22Rv1 (cell line): ENCODE data around the gene RPN2.

Experiments used
- H3K27ac ChIP-seq: fragments of 450-650 bp; 2 replicates; pipeline ENCODE4 v1.5.1; 2017
- CTCF ChIP-seq: fragments of 450-650 bp; IDR thresholded peaks from 2 replicates; pipeline ENCODE4 v1.5.1; 2017; ENCODE audit warnings: mild to moderate bottlenecking
- ZFX ChIP-seq: fragments of 450-650 bp; IDR thresholded peaks from 2 replicates; pipeline ENCODE4 v1.6.1; 2017; ENCODE audit warnings: antibody characterized with exemption, borderline replicate concordance

RPN2 gene

GRCh38 chr20:37188787-37189186, 9.7 kb downstream of the RPN2 start:
- no peak overlapping the region for H3K27ac ChIP-seq
- TF ChIP-seq ZFX = no peak
- TF ChIP-seq CTCF = no peak

- no peak overlapping the region for H3K27ac ChIP-seq
- TF ChIP-seq CTCF = no peak
- TF ChIP-seq ZFX = no peak
Measured at GRCh38 chr20:37189416-37190016, 10.4 kb downstream of the RPN2 start.

- no peak overlapping the region for H3K27ac ChIP-seq
- TF ChIP-seq CTCF = no peak
- TF ChIP-seq ZFX = no peak
Measured at GRCh38 chr20:37190354-37191112, 11.4 kb downstream of the RPN2 start.

- H3K27ac ChIP-seq = 0 out of 2 replicates have a peak overlapping the region, but pooled peaks have one; percentile 26
- TF ChIP-seq CTCF (peak; percentile 96), ZFX (no peak)
Measured at GRCh38 chr20:37192137-37192854, 13.2 kb downstream of the RPN2 start.

GRCh38 chr20:37193226-37193625, 14.1 kb downstream of the RPN2 start:
- no peak for TF ChIP-seq CTCF
- no peak for TF ChIP-seq ZFX

GRCh38 chr20:37193821-37194220, 14.7 kb downstream of the RPN2 start:
- H3K27ac ChIP-seq = no peak overlapping the region
- no peak for TF ChIP-seq ZFX
- no peak for TF ChIP-seq CTCF

More at GRCh38 chr20:37193226-37193625, 14.1 kb downstream of the RPN2 start:
- H3K27ac ChIP-seq = no peak overlapping the region
